SK-N-SH (cell line): ENCODE data around the gene PARD3B. TPM values are rescaled to one million over a fixed set of nuclear protein-coding genes. Genes with fewer than 3 reads are reported as not detected.

Experiments used
- CTCF ChIA-PET: fragments of 300-600, 350-600 bp; formaldehyde crosslinking; extraction: SDS; loops from one replicate; lab custom pipeline; 2021; lab: Yijun Ruan, JAX
- POLR2A ChIA-PET: fragments of 350-600 bp; sonication (Branson Sonifier 250); formaldehyde crosslinking; extraction: SDS; loops from one replicate; lab custom pipeline; 2020; ENCODE audit warnings: antibody characterized with exemption, inconsistent platforms; lab: Yijun Ruan, JAX
- DNase-seq: peaks from one replicate; pipeline ENCODE4 v3.0.0; 2012
- H2AFZ ChIP-seq: fragments of 200-600 bp; sonication (generic); 2 replicates; pipeline ENCODE4 v1.8.1; 2016; ENCODE audit warnings: antibody characterized with exemption, mild to moderate bottlenecking, low read depth
- H3F3A ChIP-seq: fragments of 200-600 bp; sonication (generic); replicated peaks from 2 replicates; pipeline ENCODE3; 2016; ENCODE audit warnings: antibody characterized with exemption, mild to moderate bottlenecking; ENCODE audit not compliant: insufficient read depth
- H3K27ac ChIP-seq, 2 experiments: fragments of 200-500 bp in 1 of 2; fragments of 200-600 bp in 1 of 2; sonication (Bioruptor generic) in 1 of 2; sonication (generic), shearing (Covaris generic) in 1 of 2; 2 replicates each; pipeline versions ENCODE4 v1.5.1 to v1.6.1; 2014 to 2016; ENCODE audit warnings: low read depth in 2 of 2, inconsistent platforms in 1 of 2, low read length in 1 of 2, mild to moderate bottlenecking in 1 of 2, mixed read lengths in 1 of 2
- H3K27me3 ChIP-seq: fragments of 200-600 bp; sonication (generic), shearing (Covaris generic); 2 replicates; pipeline ENCODE4 v1.6.1; 2016; ENCODE audit warnings: mixed run types; ENCODE audit not compliant: insufficient read depth
- H3K36me3 ChIP-seq, 2 experiments: fragments of 200-500 bp in 1 of 2; fragments of 200-600 bp in 1 of 2; sonication (Bioruptor generic) in 1 of 2; sonication (generic) in 1 of 2; replicated peaks in 1 of 2; 2 replicates each; pipeline versions ENCODE3 to v1.5.1; 2014 to 2016; ENCODE audit warnings: low read length in 1 of 2, mild to moderate bottlenecking in 1 of 2; ENCODE audit not compliant: insufficient read depth in 2 of 2, control insufficient read depth in 1 of 2
- H3K4me1 ChIP-seq, 2 experiments: fragments of 200-500 bp in 1 of 2; fragments of 200-600 bp in 1 of 2; sonication (Bioruptor generic) in 1 of 2; sonication (generic), shearing (Covaris generic) in 1 of 2; 2 replicates each; pipeline versions ENCODE4 v1.5.1 to v1.6.1; 2014 to 2016; ENCODE audit warnings: low read depth in 1 of 2, low read length in 1 of 2, mixed run types in 1 of 2; ENCODE audit not compliant: insufficient read depth in 2 of 2, control insufficient read depth in 1 of 2
- H3K4me2 ChIP-seq: fragments of 200-600 bp; sonication (generic), shearing (Covaris generic); 2 replicates; pipeline ENCODE4 v1.6.1; 2017; ENCODE audit warnings: mixed run types
- H3K4me3 ChIP-seq, 2 experiments: fragments of 200-500 bp in 1 of 2; fragments of 200-600 bp in 1 of 2; sonication (Bioruptor generic) in 1 of 2; sonication (generic), shearing (Covaris generic) in 1 of 2; 2 replicates each; pipeline versions ENCODE4 v1.5.1 to v1.8.1; 2014 to 2016; ENCODE audit warnings: low read depth in 2 of 2, inconsistent platforms in 1 of 2, low read length in 1 of 2, mild to moderate bottlenecking in 1 of 2, mixed read lengths in 1 of 2, moderate library complexity in 1 of 2
- H3K79me2 ChIP-seq: fragments of 200-600 bp; sonication (generic); 2 replicates; pipeline ENCODE4 v1.8.1; 2017; ENCODE audit warnings: mild to moderate bottlenecking; ENCODE audit not compliant: insufficient read depth
- H3K9ac ChIP-seq: fragments of 200-600 bp; sonication (generic); 2 replicates; pipeline ENCODE4 v1.6.1; 2017; ENCODE audit warnings: mixed run types
- H3K9me2 ChIP-seq: fragments of 200-600 bp; sonication (generic); 2 replicates; pipeline ENCODE4 v1.6.1; 2017; ENCODE audit warnings: mixed run types
- H3K9me3 ChIP-seq: fragments of 200-600 bp; sonication (generic); 2 replicates; pipeline ENCODE4 v1.6.1; 2017; ENCODE audit warnings: mixed run types, mild to moderate bottlenecking, moderate library complexity
- H4K20me1 ChIP-seq: fragments of 200-600 bp; sonication (generic); 2 replicates; pipeline ENCODE4 v1.6.1; 2017; ENCODE audit warnings: mild to moderate bottlenecking, mixed run types; ENCODE audit not compliant: insufficient read depth
- CTCF ChIP-seq: fragments of 200-600 bp; sonication (generic); IDR thresholded peaks from 2 replicates; pipeline ENCODE4 v1.6.1; 2017; ENCODE audit warnings: antibody characterized with exemption, mild to moderate bottlenecking, moderate library complexity
- EZH2phosphoT487 ChIP-seq: fragments of 200-600 bp; sonication (generic); IDR thresholded peaks from 2 replicates; pipeline ENCODE4 v1.6.1; 2017; ENCODE audit warnings: low read depth, mixed run types, mild to moderate bottlenecking, antibody characterized with exemption, moderate library complexity, borderline replicate concordance
- GATA2 ChIP-seq: sonication (generic); formaldehyde crosslinking; IDR thresholded peaks from 2 replicates; pipeline ENCODE4 v1.5.0; 2020; ENCODE audit warnings: mild to moderate bottlenecking, missing genetic modification reagents
- IRF3 ChIP-seq: fragments of 150-350 bp; IDR thresholded peaks from 2 replicates; pipeline ENCODE4 v1.6.1; 2016; ENCODE audit warnings: mild to moderate bottlenecking, low read depth, low read length
- PBX3 ChIP-seq: IDR thresholded peaks from 2 replicates; pipeline ENCODE4; 2012
- POLR2AphosphoS5 ChIP-seq: IDR thresholded peaks from 2 replicates; pipeline ENCODE4 v1.6.1; 2012; ENCODE audit warnings: low read depth, low read length
- RCOR1 ChIP-seq: fragments of 150-350 bp; IDR thresholded peaks from 2 replicates; pipeline ENCODE4 v1.6.1; 2017; ENCODE audit warnings: antibody characterized with exemption, low read length
- SMC3 ChIP-seq: IDR thresholded peaks from 2 replicates; pipeline ENCODE4 v1.6.1; 2012; ENCODE audit warnings: low read depth, low read length, improper control_type of control experiment
- TEAD4 ChIP-seq: IDR thresholded peaks from 2 replicates; pipeline ENCODE4 v1.4.0; 2012; ENCODE audit warnings: mild to moderate bottlenecking, borderline replicate concordance; ENCODE audit not compliant: insufficient read depth
- USF1 ChIP-seq: IDR thresholded peaks from 2 replicates; pipeline ENCODE4 v1.4.0; 2012; ENCODE audit warnings: low read depth, borderline replicate concordance
- WGBS: methylation state at CpG from one replicate; pipeline ENCODE4 v1.1.6; 2017; ENCODE audit warnings: low lambda C conversion rate; 5-methylcytosine and 5-hydroxymethylcytosine counted together
- polyA plus RNA-seq, 3 experiments: library from polyadenylated mRNA; depleted of rRNA; stranded (reverse); fragments of >200 nt; gene quantifications; 2 replicates each; pipeline ENCODE4 v1.2.3, GENCODE V29; 2012

PARD3B gene
- polyA plus RNA-seq, 1 of the 3 experiments (the other 2 are of a cell fraction), result 0.87 TPM

GRCh38 chr2:204706939-204707338 is 161.7 kb downstream of the PARD3B start:
- Histone ChIP-seq H3K79me2 (no peaks in the 10 kb centered on the region), H3F3A (no peaks in the 10 kb centered on the region), H3K9me2 (no peaks in the 10 kb centered on the region), H2AFZ (no peak overlapping the region), H3K9me3 (no peaks in the 10 kb centered on the region), H3K4me1 (peaks cover 0 to 6% of the 10 kb centered on the region in 2 experiments; a peak in 2 of 4 replicates), H3K36me3 (no peaks in the 10 kb centered on the region), H3K9ac (no peak overlapping the region), H3K4me2 (no peak overlapping the region), H3K4me3 (no peak overlapping the region), H3K27me3 (no peaks in the 10 kb centered on the region), H3K27ac (no peak overlapping the region; a peak in 1 of 4 replicates), H4K20me1 (no peaks in the 10 kb centered on the region)
- ChIA-PET POLR2A (interaction anchor here (0.6 kb wide), 1 partner anchor 547 kb away, joined by 3 read pairs; no protein-coding TSS in a partner anchor), CTCF (no interaction called here)
- TF ChIP-seq POLR2AphosphoS5 (no peak), PBX3 (no peak), SMC3 (no peak), GATA2 (CRISPR knock-in tag) (no peak)
- 45% methylated on average over 2 of the region's 2 CpGs for WGBS
- no peak for DNase-seq

- H4K20me1 ChIP-seq, result no peaks in the 10 kb centered on the region
- no peak for TF ChIP-seq TEAD4
- TF ChIP-seq POLR2AphosphoS5, result no peak
- no peak for TF ChIP-seq CTCF
- no peak overlapping the region for H2AFZ ChIP-seq
- ChIA-PET POLR2A (no interaction called here), CTCF (no interaction called here)
- no peak overlapping the region for H3K4me2 ChIP-seq
- H3K79me2 ChIP-seq, result no peaks in the 10 kb centered on the region
- DNase-seq, result no peak
- no peaks in the 10 kb centered on the region for H3F3A ChIP-seq
- H3K4me1 ChIP-seq, result no peaks in the 10 kb centered on the region
- no peaks in the 10 kb centered on the region for H3K9me2 ChIP-seq
- H3K27me3 ChIP-seq, result no peaks in the 10 kb centered on the region
- no peak overlapping the region for H3K9ac ChIP-seq
- no peaks in the 10 kb centered on the region for H3K36me3 ChIP-seq
- H3K9me3 ChIP-seq, result no peaks in the 10 kb centered on the region
- 73% methylated on average over 5 of the region's 5 CpGs for WGBS
- no peak overlapping the region for H3K4me3 ChIP-seq
- no peak overlapping the region for H3K27ac ChIP-seq
Measured at GRCh38 chr2:204713211-204713610, 167.9 kb downstream of the PARD3B start.

GRCh38 chr2:204715361-204715760 is 170.1 kb downstream of the PARD3B start:
- no peak overlapping the region for H3K9ac ChIP-seq
- no peak overlapping the region for H3K27ac ChIP-seq
- H3K9me3 ChIP-seq, result no peaks in the 10 kb centered on the region
- H4K20me1 ChIP-seq, result no peaks in the 10 kb centered on the region
- ChIA-PET POLR2A (no interaction called here), CTCF (interaction anchor here (0.6 kb wide), 1 partner anchor 15 kb away, joined by 4 read pairs; no protein-coding TSS in a partner anchor)
- no peaks in the 10 kb centered on the region for H3K36me3 ChIP-seq
- TF ChIP-seq USF1, result no peak
- no peak for TF ChIP-seq IRF3
- no peak for TF ChIP-seq RCOR1
- no peak for TF ChIP-seq EZH2phosphoT487
- DNase-seq, result no peak
- no peaks in the 10 kb centered on the region for H3K79me2 ChIP-seq
- H3K4me3 ChIP-seq, result no peak overlapping the region
- no peak overlapping the region for H2AFZ ChIP-seq
- no peaks in the 10 kb centered on the region for H3K27me3 ChIP-seq
- H3K9me2 ChIP-seq, result no peaks in the 10 kb centered on the region
- 84% methylated on average over 2 of the region's 2 CpGs for WGBS
- no peaks in the 10 kb centered on the region for H3F3A ChIP-seq
- no peak overlapping the region for H3K4me2 ChIP-seq
- no peaks in the 10 kb centered on the region for H3K4me1 ChIP-seq
